Measurements from ENCODE around the gene TPCN2. TPM values are rescaled to one million over a fixed set of nuclear protein-coding genes. Genes with fewer than 3 reads are reported as not detected.

Gene TPCN2
- total RNA-seq, 4 donors from 2014 or later: 1.4 to 4.1 (median 3.3) TPM

GRCh38 chr11:69152733-69153421 lies 104.1 kb downstream of the TPCN2 start:
- peaks cover 0 to 5% of the 10 kb centered on the region in 2 donors for H3K4me1 ChIP-seq

GRCh38 chr11:69153661-69154060 lies 104.9 kb downstream of the TPCN2 start:
- no peaks in the 10 kb centered on the region for H3K36me3 ChIP-seq
- no peak for ATAC-seq
- H3K27me3 ChIP-seq: peaks cover 0 to 11% (median 0%) of the 10 kb centered on the region in 3 donors
- DNase-seq: no peak
- peaks cover 0 to 5% of the 10 kb centered on the region in 2 donors for H3K4me1 ChIP-seq
- H3K27ac ChIP-seq: no peak overlapping the region
- in situ Hi-C loops (cut with MboI; ENCODE audit: low sequenced_read_pairs in 4 of 4) (no loop called here), intact Hi-C loops (cut with DNase I; ENCODE audit: low total_unique reads) (no loop called here)
- no peak overlapping the region for H3K4me3 ChIP-seq
- TF ChIP-seq POLR2A (IDR thresholded peaks at IDR 0.05) (no peak), CTCF (IDR thresholded peaks at IDR 0.05 in 4 of 5, conservative IDR thresholded peaks at IDR 0.05 in 1 of 5) (no peak)
- peaks cover 0 to 3% (median 0%) of the 10 kb centered on the region in 3 donors for H3K9me3 ChIP-seq

More at GRCh38 chr11:69152733-69153421, 104.1 kb downstream of the TPCN2 start:
- Histone ChIP-seq H3K9me3 (peaks cover 0 to 3% (median 0%) of the 10 kb centered on the region in 3 donors), H3K27me3 (peaks cover 0 to 7% (median 0%) of the 10 kb centered on the region in 3 donors), H3K4me3 (no peak overlapping the region), H3K27ac (no peak overlapping the region), H3K36me3 (no peaks in the 10 kb centered on the region)
- TF ChIP-seq POLR2A (IDR thresholded peaks at IDR 0.05) (no peak), CTCF (IDR thresholded peaks at IDR 0.05 in 4 of 5, conservative IDR thresholded peaks at IDR 0.05 in 1 of 5) (no peak)
- intact Hi-C loops (cut with DNase I; ENCODE audit: low total_unique reads) (no loop called here), in situ Hi-C loops (cut with MboI; ENCODE audit: low sequenced_read_pairs in 4 of 4) (no loop called here)
- ATAC-seq (no peak), DNase-seq (no peak)

- TF ChIP-seq CTCF (IDR thresholded peaks at IDR 0.05 in 4 of 5, conservative IDR thresholded peaks at IDR 0.05 in 1 of 5) (no peak), POLR2A (IDR thresholded peaks at IDR 0.05) (no peak)
- DNase-seq: no peak
- Histone ChIP-seq H3K4me1 (peaks cover 0 to 5% of the 10 kb centered on the region in 2 donors), H3K27ac (no peak overlapping the region), H3K36me3 (no peaks in the 10 kb centered on the region), H3K9me3 (peaks cover 0 to 3% (median 0%) of the 10 kb centered on the region in 3 donors), H3K4me3 (no peak overlapping the region), H3K27me3 (peaks cover 0 to 11% (median 0%) of the 10 kb centered on the region in 3 donors)
- intact Hi-C loops (cut with DNase I; ENCODE audit: low total_unique reads) (no loop called here), in situ Hi-C loops (cut with MboI; ENCODE audit: low sequenced_read_pairs in 4 of 4) (no loop called here)
- no peak for ATAC-seq
Measured at GRCh38 chr11:69154211-69154913, 105.6 kb downstream of the TPCN2 start.

GRCh38 chr11:69154938-69155301 lies 106.2 kb downstream of the TPCN2 start:
- H3K4me3 ChIP-seq: no peak overlapping the region
- TF ChIP-seq CTCF (IDR thresholded peaks at IDR 0.05 in 4 of 5, conservative IDR thresholded peaks at IDR 0.05 in 1 of 5) (no peak), POLR2A (IDR thresholded peaks at IDR 0.05) (no peak)
- intact Hi-C loops (cut with DNase I; ENCODE audit: low total_unique reads) (no loop called here), in situ Hi-C loops (cut with MboI; ENCODE audit: low sequenced_read_pairs in 4 of 4) (no loop called here)
- ATAC-seq (no peak), DNase-seq (no peak)
- no peaks in the 10 kb centered on the region for H3K36me3 ChIP-seq
- H3K27ac ChIP-seq: no peak overlapping the region
- peaks cover 0 to 5% of the 10 kb centered on the region in 2 donors for H3K4me1 ChIP-seq
- peaks cover 0 to 3% (median 0%) of the 10 kb centered on the region in 3 donors for H3K9me3 ChIP-seq
- peaks cover 0 to 11% (median 0%) of the 10 kb centered on the region in 3 donors for H3K27me3 ChIP-seq

Measured in gastrocnemius medialis (tissue), 4 donors.